ENCODE measurements around the gene TMPO.
A peak's percentile ranks its signal among the peaks of the same experiment; 100 is the strongest.

The TMPO gene

DNA sequence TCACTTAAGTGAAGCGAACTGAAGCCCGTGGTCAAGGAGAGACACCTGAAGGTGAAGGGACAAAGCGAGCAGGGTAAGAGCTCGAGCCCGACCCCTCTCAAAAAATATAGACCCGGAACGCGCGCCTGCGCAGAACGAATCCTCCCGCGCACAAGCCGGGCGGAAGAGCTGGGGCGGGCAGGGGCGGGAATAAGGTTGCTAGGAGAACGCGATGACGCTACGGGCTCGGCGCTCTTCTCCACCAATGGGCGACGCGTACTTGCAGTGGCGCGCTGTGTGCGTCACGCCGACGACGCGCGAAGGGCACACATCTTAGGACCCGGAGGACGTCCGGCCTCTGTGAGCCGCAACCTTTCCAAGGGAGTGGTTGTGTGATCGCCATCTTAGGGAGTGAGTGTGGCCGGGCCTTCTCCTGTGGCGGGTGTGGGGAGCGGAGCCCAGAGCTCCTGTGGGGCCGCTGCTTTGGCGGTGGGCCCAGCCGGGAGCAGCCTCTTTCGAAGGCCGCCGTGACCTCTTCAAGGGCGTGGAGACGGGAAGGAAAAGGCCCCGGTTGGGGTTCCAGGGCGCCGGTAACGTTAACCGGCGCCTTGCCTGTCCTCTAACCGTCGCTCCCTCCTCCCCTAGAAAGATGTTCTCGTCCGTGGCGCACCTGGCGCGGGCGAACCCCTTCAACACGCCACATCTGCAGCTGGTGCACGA, 78.1 kb downstream of the TMPO start, which contains the start of gene SLC25A3 (continued):
- TF ChIP-seq, protein P1, sequence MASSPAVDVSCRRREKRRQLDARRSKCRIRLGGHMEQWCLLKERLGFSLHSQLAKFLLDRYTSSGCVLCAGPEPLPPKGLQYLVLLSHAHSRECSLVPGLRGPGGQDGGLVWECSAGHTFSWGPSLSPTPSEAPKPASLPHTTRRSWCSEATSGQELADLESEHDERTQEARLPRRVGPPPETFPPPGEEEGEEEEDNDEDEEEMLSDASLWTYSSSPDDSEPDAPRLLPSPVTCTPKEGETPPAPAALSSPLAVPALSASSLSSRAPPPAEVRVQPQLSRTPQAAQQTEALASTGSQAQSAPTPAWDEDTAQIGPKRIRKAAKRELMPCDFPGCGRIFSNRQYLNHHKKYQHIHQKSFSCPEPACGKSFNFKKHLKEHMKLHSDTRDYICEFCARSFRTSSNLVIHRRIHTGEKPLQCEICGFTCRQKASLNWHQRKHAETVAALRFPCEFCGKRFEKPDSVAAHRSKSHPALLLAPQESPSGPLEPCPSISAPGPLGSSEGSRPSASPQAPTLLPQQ (tag by site-specific recombination; IDR thresholded peaks at IDR 0.05): peak; percentile 74
- TF ChIP-seq, protein P2, sequence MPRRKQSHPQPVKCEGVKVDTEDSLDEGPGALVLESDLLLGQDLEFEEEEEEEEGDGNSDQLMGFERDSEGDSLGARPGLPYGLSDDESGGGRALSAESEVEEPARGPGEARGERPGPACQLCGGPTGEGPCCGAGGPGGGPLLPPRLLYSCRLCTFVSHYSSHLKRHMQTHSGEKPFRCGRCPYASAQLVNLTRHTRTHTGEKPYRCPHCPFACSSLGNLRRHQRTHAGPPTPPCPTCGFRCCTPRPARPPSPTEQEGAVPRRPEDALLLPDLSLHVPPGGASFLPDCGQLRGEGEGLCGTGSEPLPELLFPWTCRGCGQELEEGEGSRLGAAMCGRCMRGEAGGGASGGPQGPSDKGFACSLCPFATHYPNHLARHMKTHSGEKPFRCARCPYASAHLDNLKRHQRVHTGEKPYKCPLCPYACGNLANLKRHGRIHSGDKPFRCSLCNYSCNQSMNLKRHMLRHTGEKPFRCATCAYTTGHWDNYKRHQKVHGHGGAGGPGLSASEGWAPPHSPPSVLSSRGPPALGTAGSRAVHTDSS (tag by site-specific recombination; IDR thresholded peaks at IDR 0.05): no peak
- no peak for TF ChIP-seq ZNF423 (tag by site-specific recombination; IDR thresholded peaks at IDR 0.05)
- peak; percentile 93 for TF ChIP-seq ZNF501 (tag by site-specific recombination; IDR thresholded peaks at IDR 0.05)
- TF ChIP-seq, protein P3, sequence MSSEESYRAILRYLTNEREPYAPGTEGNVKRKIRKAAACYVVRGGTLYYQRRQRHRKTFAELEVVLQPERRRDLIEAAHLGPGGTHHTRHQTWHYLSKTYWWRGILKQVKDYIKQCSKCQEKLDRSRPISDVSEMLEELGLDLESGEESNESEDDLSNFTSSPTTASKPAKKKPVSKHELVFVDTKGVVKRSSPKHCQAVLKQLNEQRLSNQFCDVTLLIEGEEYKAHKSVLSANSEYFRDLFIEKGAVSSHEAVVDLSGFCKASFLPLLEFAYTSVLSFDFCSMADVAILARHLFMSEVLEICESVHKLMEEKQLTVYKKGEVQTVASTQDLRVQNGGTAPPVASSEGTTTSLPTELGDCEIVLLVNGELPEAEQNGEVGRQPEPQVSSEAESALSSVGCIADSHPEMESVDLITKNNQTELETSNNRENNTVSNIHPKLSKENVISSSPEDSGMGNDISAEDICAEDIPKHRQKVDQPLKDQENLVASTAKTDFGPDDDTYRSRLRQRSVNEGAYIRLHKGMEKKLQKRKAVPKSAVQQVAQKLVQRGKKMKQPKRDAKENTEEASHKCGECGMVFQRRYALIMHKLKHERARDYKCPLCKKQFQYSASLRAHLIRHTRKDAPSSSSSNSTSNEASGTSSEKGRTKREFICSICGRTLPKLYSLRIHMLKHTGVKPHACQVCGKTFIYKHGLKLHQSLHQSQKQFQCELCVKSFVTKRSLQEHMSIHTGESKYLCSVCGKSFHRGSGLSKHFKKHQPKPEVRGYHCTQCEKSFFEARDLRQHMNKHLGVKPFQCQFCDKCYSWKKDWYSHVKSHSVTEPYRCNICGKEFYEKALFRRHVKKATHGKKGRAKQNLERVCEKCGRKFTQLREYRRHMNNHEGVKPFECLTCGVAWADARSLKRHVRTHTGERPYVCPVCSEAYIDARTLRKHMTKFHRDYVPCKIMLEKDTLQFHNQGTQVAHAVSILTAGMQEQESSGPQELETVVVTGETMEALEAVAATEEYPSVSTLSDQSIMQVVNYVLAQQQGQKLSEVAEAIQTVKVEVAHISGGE (tag by site-specific recombination; conservative IDR thresholded peaks at IDR 0.05; ENCODE audit: low read depth): peak; percentile 45
- TF ChIP-seq KLF7 (tag by site-specific recombination; IDR thresholded peaks at IDR 0.05; ENCODE audit: borderline replicate concordance): peak; percentile 49; the same call in 1 of the 2 replicates
- no peak; the same call in 1 of the 2 replicates for TF ChIP-seq ZNF10 (tag by site-specific recombination; IDR thresholded peaks at IDR 0.05)
- TF ChIP-seq, protein P4, sequence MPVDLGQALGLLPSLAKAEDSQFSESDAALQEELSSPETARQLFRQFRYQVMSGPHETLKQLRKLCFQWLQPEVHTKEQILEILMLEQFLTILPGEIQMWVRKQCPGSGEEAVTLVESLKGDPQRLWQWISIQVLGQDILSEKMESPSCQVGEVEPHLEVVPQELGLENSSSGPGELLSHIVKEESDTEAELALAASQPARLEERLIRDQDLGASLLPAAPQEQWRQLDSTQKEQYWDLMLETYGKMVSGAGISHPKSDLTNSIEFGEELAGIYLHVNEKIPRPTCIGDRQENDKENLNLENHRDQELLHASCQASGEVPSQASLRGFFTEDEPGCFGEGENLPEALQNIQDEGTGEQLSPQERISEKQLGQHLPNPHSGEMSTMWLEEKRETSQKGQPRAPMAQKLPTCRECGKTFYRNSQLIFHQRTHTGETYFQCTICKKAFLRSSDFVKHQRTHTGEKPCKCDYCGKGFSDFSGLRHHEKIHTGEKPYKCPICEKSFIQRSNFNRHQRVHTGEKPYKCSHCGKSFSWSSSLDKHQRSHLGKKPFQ (tag by site-specific recombination; IDR thresholded peaks at IDR 0.05): no peak
- TF ChIP-seq ZNF670 (tag by site-specific recombination; IDR thresholded peaks at IDR 0.05; ENCODE audit: low read depth): no peak
- no peak for TF ChIP-seq ZNF529 (tag by site-specific recombination; IDR thresholded peaks at IDR 0.05; ENCODE audit: insufficient replicate concordance)
- no peak for TF ChIP-seq ZIC2 (tag by site-specific recombination; IDR thresholded peaks at IDR 0.05)
- peak; percentile 73; the same call in 1 of the 2 replicates for TF ChIP-seq YY2 (tag by site-specific recombination; IDR thresholded peaks at IDR 0.05)
- TF ChIP-seq, protein P5, sequence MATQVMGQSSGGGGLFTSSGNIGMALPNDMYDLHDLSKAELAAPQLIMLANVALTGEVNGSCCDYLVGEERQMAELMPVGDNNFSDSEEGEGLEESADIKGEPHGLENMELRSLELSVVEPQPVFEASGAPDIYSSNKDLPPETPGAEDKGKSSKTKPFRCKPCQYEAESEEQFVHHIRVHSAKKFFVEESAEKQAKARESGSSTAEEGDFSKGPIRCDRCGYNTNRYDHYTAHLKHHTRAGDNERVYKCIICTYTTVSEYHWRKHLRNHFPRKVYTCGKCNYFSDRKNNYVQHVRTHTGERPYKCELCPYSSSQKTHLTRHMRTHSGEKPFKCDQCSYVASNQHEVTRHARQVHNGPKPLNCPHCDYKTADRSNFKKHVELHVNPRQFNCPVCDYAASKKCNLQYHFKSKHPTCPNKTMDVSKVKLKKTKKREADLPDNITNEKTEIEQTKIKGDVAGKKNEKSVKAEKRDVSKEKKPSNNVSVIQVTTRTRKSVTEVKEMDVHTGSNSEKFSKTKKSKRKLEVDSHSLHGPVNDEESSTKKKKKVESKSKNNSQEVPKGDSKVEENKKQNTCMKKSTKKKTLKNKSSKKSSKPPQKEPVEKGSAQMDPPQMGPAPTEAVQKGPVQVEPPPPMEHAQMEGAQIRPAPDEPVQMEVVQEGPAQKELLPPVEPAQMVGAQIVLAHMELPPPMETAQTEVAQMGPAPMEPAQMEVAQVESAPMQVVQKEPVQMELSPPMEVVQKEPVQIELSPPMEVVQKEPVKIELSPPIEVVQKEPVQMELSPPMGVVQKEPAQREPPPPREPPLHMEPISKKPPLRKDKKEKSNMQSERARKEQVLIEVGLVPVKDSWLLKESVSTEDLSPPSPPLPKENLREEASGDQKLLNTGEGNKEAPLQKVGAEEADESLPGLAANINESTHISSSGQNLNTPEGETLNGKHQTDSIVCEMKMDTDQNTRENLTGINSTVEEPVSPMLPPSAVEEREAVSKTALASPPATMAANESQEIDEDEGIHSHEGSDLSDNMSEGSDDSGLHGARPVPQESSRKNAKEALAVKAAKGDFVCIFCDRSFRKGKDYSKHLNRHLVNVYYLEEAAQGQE (tag by site-specific recombination; IDR thresholded peaks at IDR 0.05): no peak
- TF ChIP-seq ZNF76 (tag by site-specific recombination; IDR thresholded peaks at IDR 0.05; ENCODE audit: borderline replicate concordance, low read depth): 0 out of 2 replicates have a peak, but pooled peaks have one; percentile 16
- TF ChIP-seq ZNF677 (tag by site-specific recombination; IDR thresholded peaks at IDR 0.05): no peak
- TF ChIP-seq, protein P6, sequence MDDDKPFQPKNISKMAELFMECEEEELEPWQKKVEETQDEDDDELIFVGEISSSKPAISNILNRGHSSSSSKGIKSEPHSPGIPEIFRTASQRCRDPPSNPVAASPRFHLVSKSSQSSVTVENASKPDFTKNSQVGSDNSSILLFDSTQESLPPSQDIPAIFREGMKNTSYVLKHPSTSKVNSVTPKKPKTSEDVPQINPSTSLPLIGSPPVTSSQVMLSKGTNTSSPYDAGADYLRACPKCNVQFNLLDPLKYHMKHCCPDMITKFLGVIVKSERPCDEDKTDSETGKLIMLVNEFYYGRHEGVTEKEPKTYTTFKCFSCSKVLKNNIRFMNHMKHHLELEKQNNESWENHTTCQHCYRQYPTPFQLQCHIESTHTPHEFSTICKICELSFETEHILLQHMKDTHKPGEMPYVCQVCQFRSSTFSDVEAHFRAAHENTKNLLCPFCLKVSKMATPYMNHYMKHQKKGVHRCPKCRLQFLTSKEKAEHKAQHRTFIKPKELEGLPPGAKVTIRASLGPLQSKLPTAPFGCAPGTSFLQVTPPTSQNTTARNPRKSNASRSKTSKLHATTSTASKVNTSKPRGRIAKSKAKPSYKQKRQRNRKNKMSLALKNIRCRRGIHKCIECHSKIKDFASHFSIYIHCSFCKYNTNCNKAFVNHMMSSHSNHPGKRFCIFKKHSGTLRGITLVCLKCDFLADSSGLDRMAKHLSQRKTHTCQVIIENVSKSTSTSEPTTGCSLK (tag by site-specific recombination; IDR thresholded peaks at IDR 0.05): no peak
- no peak for TF ChIP-seq ZNF184 (tag by site-specific recombination; IDR thresholded peaks at IDR 0.05)
- 0 out of 2 replicates have a peak, but pooled peaks have one; percentile 54 for TF ChIP-seq ZNF610 (tag by site-specific recombination; IDR thresholded peaks at IDR 0.05; ENCODE audit: borderline replicate concordance)
- TF ChIP-seq, protein P7, sequence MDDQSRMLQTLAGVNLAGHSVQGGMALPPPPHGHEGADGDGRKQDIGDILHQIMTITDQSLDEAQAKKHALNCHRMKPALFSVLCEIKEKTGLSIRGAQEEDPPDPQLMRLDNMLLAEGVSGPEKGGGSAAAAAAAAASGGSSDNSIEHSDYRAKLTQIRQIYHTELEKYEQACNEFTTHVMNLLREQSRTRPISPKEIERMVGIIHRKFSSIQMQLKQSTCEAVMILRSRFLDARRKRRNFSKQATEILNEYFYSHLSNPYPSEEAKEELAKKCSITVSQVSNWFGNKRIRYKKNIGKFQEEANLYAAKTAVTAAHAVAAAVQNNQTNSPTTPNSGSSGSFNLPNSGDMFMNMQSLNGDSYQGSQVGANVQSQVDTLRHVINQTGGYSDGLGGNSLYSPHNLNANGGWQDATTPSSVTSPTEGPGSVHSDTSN (CRISPR knock-in tag; IDR thresholded peaks at IDR 0.05): no peak; the same call in 1 of the 2 replicates
- no peak; the same call in 1 of the 2 replicates for TF ChIP-seq ZFHX2 (tag by site-specific recombination; conservative IDR thresholded peaks at IDR 0.05)
- no peak for TF ChIP-seq ZSCAN16 (tag by site-specific recombination; IDR thresholded peaks at IDR 0.05)
- no peak for TF ChIP-seq ZBTB20 (tag by site-specific recombination; IDR thresholded peaks at IDR 0.05)
